OCI-LY1 (cell line): Measurements from ENCODE around the gene USH1C.

Source experiments
- EZH2 ChIP-seq: fragments of 200-600 bp; sonication (generic), shearing (Covaris generic); IDR thresholded peaks from 2 replicates; pipeline ENCODE4 v1.8.0; 2017; ENCODE audit warnings: borderline replicate concordance, mixed run types, mild to moderate bottlenecking, antibody characterized with exemption, low read length, moderate library complexity, mixed read lengths
- TF ChIP-seq, protein P1 (sequence below): fragments of 200-600 bp; sonication (generic), shearing (Covaris generic); IDR thresholded peaks from 2 replicates; pipeline ENCODE4 v1.5.1; 2017; ENCODE audit warnings: mild to moderate bottlenecking, antibody characterized with exemption, low read length, moderate library complexity, mixed read lengths

GRCh38 chr11:17469998-17470397, 74.2 kb downstream of the USH1C start:
- TF ChIP-seq, protein P1, sequence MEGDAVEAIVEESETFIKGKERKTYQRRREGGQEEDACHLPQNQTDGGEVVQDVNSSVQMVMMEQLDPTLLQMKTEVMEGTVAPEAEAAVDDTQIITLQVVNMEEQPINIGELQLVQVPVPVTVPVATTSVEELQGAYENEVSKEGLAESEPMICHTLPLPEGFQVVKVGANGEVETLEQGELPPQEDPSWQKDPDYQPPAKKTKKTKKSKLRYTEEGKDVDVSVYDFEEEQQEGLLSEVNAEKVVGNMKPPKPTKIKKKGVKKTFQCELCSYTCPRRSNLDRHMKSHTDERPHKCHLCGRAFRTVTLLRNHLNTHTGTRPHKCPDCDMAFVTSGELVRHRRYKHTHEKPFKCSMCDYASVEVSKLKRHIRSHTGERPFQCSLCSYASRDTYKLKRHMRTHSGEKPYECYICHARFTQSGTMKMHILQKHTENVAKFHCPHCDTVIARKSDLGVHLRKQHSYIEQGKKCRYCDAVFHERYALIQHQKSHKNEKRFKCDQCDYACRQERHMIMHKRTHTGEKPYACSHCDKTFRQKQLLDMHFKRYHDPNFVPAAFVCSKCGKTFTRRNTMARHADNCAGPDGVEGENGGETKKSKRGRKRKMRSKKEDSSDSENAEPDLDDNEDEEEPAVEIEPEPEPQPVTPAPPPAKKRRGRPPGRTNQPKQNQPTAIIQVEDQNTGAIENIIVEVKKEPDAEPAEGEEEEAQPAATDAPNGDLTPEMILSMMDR: no peak
- no peak for TF ChIP-seq EZH2
